Subcutaneous abdominal adipose tissue (tissue), 5 donors: ENCODE data around the gene PPP3CB.

ENCODE experiments used
- H3K27ac ChIP-seq: one replicate; pipeline ENCODE4 v1.7.0; 2013; ENCODE audit warnings: low read depth, mild to moderate bottlenecking, inconsistent platforms, low read length, moderate library complexity
- H3K27me3 ChIP-seq, 5 donors: one replicate each; pipeline ENCODE4 v1.7.0; 2013; ENCODE audit warnings: low read length in 5 of 5, inconsistent platforms in 1 of 5; ENCODE audit not compliant: control insufficient read depth in 5 of 5, insufficient read depth in 4 of 5
- H3K36me3 ChIP-seq, 5 donors: one replicate each; pipeline ENCODE4 v1.7.0; 2013; ENCODE audit warnings: low read length in 5 of 5; ENCODE audit not compliant: control insufficient read depth in 5 of 5, insufficient read depth in 5 of 5
- H3K4me1 ChIP-seq, 5 donors: one replicate each; pipeline ENCODE4 v1.7.0; 2013; ENCODE audit warnings: low read length in 5 of 5, mild to moderate bottlenecking in 3 of 5, moderate library complexity in 1 of 5; ENCODE audit not compliant: control insufficient read depth in 5 of 5, insufficient read depth in 5 of 5
- H3K4me3 ChIP-seq, 5 donors: one replicate each; pipeline ENCODE4 v1.7.0; 2013; ENCODE audit warnings: low read length in 5 of 5, low read depth in 1 of 5
- H3K9ac ChIP-seq, 5 donors: one replicate each; pipeline ENCODE4 v1.7.0; 2013; ENCODE audit warnings: low read length in 5 of 5, mild to moderate bottlenecking in 4 of 5, moderate library complexity in 3 of 5
- H3K9me3 ChIP-seq, 5 donors: one replicate each; pipeline ENCODE4 v1.7.0; 2013; ENCODE audit warnings: low read length in 5 of 5; ENCODE audit not compliant: control insufficient read depth in 5 of 5
- donor health status: healthy.
- donor health status: healthy.
- donor health status: healthy.
- donor health status: healthy.
- donor health status: healthy.

Gene PPP3CB

DNA sequence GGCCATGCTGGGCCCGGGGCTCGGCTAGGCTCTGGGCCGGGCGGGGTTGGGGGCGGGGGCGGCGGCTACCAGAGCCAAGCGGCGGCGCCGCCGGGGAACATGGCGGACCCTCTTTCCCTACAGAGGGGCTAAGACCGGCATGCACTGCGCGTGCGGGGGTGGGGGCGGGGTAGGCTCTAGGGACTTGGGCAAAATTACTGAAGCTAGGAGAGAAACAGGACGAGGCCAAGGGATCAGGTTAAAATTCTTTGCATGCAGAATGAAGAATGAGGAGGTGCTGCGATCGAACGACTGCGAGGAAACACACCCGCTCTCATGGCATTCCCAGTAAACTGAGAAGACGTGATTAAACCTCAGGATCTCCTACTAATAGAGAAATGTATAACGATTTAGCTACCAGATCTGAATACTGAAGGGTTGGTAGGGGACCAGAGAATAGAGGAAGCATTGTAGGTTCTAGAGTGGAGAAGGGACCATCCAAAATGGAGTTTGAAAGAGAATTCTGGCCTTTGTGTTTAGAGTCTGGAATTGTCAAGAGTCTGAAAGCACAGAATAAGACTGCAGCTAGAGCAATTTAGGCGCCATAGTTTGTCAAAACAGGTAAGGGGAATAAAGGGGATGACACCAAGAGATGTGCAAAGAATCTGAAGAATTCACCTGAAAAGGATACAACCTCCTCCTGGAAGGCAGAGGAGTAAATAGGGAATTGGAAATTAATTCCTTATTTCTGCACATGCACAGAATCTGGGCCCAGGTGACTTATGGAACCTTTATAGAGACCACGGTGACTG lies at the start of gene PPP3CB:
Gene PPP3CB, minus strand, starts transcription at position 141 of the 791 bp plus-strand sequence. Its CDS starts 135 bp downstream, at position 6.
- peak within 1 kb of the TSS; percentile 100 for H3K27ac ChIP-seq
- peaks cover 0 to 9% (median 3%) of the 10 kb centered on the region in 5 donors for H3K36me3 ChIP-seq
- H3K4me3 ChIP-seq = peak within 1 kb of the TSS; percentile 79 to 94 (median 85)
- H3K4me1 ChIP-seq = peaks cover 0 to 43% (median 32%) of the 10 kb centered on the region in 5 donors
- H3K9me3 ChIP-seq = no peaks in the 10 kb centered on the region
- H3K9ac ChIP-seq = peak within 1 kb of the TSS; percentile 89 to 100 (median 98)
- H3K27me3 ChIP-seq = no peaks in the 10 kb centered on the region

GRCh38 chr10:73545357-73545756 lies 49.5 kb upstream of the PPP3CB start:
- H3K4me1 ChIP-seq = no peaks in the 10 kb centered on the region
- no peak overlapping the region for H3K4me3 ChIP-seq
- no peaks in the 10 kb centered on the region for H3K9me3 ChIP-seq
- H3K27me3 ChIP-seq = no peaks in the 10 kb centered on the region
- H3K36me3 ChIP-seq = peaks cover 0 to 15% (median 3%) of the 10 kb centered on the region in 5 donors
- no peak overlapping the region for H3K27ac ChIP-seq
- H3K9ac ChIP-seq = no peak overlapping the region

- Histone ChIP-seq H3K9me3 (no peaks in the 10 kb centered on the region), H3K27ac (no peak overlapping the region), H3K4me3 (no peak overlapping the region), H3K9ac (no peak overlapping the region), H3K27me3 (no peaks in the 10 kb centered on the region), H3K4me1 (no peaks in the 10 kb centered on the region), H3K36me3 (peaks cover 3 to 19% (median 6%) of the 10 kb centered on the region in 5 donors)
These were observed 41.9 kb upstream of the PPP3CB start for GRCh38 chr10:73537709-73538108.

DNA sequence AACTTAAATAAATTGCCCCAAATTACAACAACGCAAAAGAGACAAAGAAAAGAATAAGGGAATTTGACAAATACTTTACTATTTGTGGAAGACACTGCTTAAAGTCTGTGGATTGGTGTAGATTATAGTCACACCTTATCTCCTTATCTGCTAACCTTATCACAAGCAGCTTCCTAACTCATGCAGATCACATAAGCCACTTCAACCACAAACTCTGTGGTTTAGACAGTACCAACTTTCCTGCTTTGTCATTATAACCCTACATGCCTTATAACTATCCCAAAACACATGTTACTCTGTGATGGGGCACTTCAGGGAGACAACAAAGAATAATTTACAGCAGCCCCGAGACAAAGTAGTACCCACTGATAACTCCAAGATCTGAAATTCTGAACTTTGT lies 41.5 kb upstream of the PPP3CB start:
- Histone ChIP-seq H3K27ac (no peak overlapping the region), H3K9me3 (no peaks in the 10 kb centered on the region), H3K4me3 (no peak overlapping the region), H3K36me3 (peaks cover 3 to 19% (median 6%) of the 10 kb centered on the region in 5 donors), H3K27me3 (no peaks in the 10 kb centered on the region), H3K4me1 (no peaks in the 10 kb centered on the region), H3K9ac (no peak overlapping the region)

DNA sequence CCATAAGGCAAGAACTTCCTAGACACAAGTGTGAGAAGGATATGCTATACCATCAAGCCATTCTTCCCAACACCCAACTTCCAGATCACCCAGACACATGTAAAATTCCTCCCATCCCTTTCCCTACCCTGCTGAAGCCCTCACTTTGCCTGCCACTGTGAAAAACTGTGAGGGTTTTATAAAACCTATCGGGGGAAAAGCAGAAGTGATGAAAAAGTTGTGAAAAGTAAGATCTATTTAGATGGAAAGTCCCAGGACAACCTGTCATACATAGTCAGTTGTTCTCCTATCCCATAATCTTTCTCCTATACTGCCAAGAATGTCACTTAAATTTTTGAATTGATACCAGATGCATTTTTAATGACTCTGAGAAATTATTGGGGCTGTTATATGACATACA lies 39.0 kb upstream of the PPP3CB start:
- Histone ChIP-seq H3K27ac (no peak overlapping the region), H3K36me3 (peaks cover 3 to 15% (median 8%) of the 10 kb centered on the region in 5 donors)

DNA sequence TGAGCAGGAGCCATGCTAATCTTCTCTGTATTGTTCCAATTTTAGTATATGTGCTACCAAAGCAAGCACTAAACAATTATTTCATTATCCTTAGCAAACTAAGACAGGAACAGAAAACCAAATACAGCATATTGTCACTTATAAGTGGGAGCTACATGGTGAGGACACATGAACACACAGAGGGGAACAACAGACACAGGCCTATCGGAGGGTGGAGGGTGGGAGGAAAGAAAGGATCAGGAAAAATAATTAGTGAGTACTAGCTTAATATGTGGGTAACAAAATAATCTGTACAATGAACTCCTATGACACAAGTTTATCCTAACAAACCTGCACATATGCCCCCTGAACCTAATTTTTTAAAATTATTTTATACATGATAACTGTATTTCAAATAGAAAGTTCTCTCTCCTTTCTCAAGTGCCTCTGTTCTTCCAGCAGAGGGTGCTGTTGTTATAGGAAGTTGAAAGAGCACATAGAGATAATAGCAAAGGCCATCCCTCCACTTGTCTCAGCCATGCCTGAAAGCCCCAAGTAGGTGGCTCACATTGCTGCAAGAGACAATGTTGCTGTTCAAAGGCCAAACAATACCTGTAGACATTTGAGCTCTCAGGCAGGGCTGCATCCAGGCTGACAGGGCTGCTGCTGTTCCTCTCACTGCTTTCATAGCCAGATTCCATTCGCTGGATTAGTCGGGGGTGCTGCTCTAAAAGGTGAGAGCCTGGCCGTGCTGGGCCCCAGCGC lies 33.4 kb upstream of the PPP3CB start:
- Histone ChIP-seq H3K4me1 (no peaks in the 10 kb centered on the region), H3K27me3 (no peaks in the 10 kb centered on the region), H3K9ac (no peak overlapping the region), H3K27ac (no peak overlapping the region), H3K4me3 (no peak overlapping the region), H3K36me3 (peaks cover 0 to 8% (median 8%) of the 10 kb centered on the region in 5 donors), H3K9me3 (no peaks in the 10 kb centered on the region)

More for the DNA sequence above, 39.0 kb upstream of the PPP3CB start:
- H3K27me3 ChIP-seq = no peaks in the 10 kb centered on the region
- no peak overlapping the region for H3K9ac ChIP-seq
- H3K4me1 ChIP-seq = no peaks in the 10 kb centered on the region
- no peak overlapping the region for H3K4me3 ChIP-seq
- H3K9me3 ChIP-seq = no peaks in the 10 kb centered on the region

GRCh38 chr10:73522263-73522662 lies 26.4 kb upstream of the PPP3CB start:
- Histone ChIP-seq H3K4me3 (no peak overlapping the region), H3K9me3 (no peaks in the 10 kb centered on the region), H3K9ac (no peak overlapping the region), H3K27ac (no peak overlapping the region), H3K36me3 (peaks cover 4 to 28% (median 19%) of the 10 kb centered on the region in 5 donors), H3K27me3 (no peaks in the 10 kb centered on the region), H3K4me1 (no peaks in the 10 kb centered on the region)

DNA sequence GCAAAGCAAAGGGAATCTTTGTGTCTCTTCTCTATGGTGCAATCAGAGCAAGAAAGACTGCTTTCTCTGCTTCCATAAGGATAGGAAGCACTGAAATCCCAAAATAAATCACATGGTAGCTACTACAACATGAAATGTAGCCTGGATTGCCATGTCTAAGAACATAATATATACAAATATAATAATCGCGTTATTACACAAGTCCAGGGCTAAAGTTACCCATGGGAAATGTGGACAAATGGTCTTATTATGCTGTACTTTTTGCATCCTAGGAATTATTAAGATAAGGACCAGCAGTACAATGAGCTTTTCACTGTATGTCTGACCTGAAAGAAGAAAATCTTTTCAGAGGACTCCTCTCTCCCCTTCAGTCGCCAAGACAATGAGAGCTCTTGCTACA lies 23.5 kb upstream of the PPP3CB start:
- no peaks in the 10 kb centered on the region for H3K27me3 ChIP-seq
- no peaks in the 10 kb centered on the region for H3K4me1 ChIP-seq
- no peaks in the 10 kb centered on the region for H3K9me3 ChIP-seq
- no peak overlapping the region for H3K9ac ChIP-seq
- H3K4me3 ChIP-seq = no peak overlapping the region
- peaks cover 11 to 37% (median 25%) of the 10 kb centered on the region in 5 donors for H3K36me3 ChIP-seq
- no peak overlapping the region for H3K27ac ChIP-seq

- peaks cover 8 to 34% (median 18%) of the 10 kb centered on the region in 5 donors for H3K36me3 ChIP-seq
- H3K9ac ChIP-seq = no peak overlapping the region
- no peaks in the 10 kb centered on the region for H3K4me1 ChIP-seq
- H3K4me3 ChIP-seq = no peak overlapping the region
- H3K9me3 ChIP-seq = no peaks in the 10 kb centered on the region
- no peak overlapping the region for H3K27ac ChIP-seq
- no peaks in the 10 kb centered on the region for H3K27me3 ChIP-seq
These were observed 21.5 kb upstream of the PPP3CB start for GRCh38 chr10:73517166-73517888.
